Right lobe of liver (tissue), 6 donors: Measurements from ENCODE around the gene CEP170B. TPM values are rescaled to one million over a fixed set of nuclear protein-coding genes. Genes with fewer than 3 reads are reported as not detected.
A peak's percentile ranks its signal among the peaks of the same experiment; 100 is the strongest.

ENCODE experiments used
- ATAC-seq, 4 donors: fragments of 200-7000 bp; cut with Tn5 transposase; one replicate each; pipeline ENCODE4 v1.9.1; 2020; ENCODE audit warnings: mild to moderate bottlenecking in 4 of 4, moderate library complexity in 4 of 4
- DNase-seq, 3 donors: peaks; one replicate each; pipeline ENCODE4 v3.0.0-alpha.2; 2020
- H3K27ac ChIP-seq, 3 donors: fragments of 200-600 bp; one replicate each; pipeline ENCODE4 v1.8.0; 2022
- H3K27me3 ChIP-seq, 2 donors: fragments of 200-600 bp; one replicate each; pipeline ENCODE4 v1.8.0; 2022
- H3K36me3 ChIP-seq, 4 donors: fragments of 200-600 bp; sonication (generic) in 1 of 4; one replicate each; pipeline versions ENCODE4 v1.5.1 to v1.8.0; 2017 to 2022; ENCODE audit warnings: control low read depth in 1 of 4
- H3K4me1 ChIP-seq, 4 donors: fragments of 200-600 bp; sonication (generic) in 1 of 4; one replicate each; pipeline versions ENCODE4 v1.5.1 to v1.8.0; 2017 to 2022; ENCODE audit warnings: control low read depth in 1 of 4
- H3K4me3 ChIP-seq, 3 donors: fragments of 200-600 bp; one replicate each; pipeline ENCODE4 v1.8.0; 2022
- H3K9me3 ChIP-seq, 4 donors: fragments of 200-600 bp; sonication (generic) in 1 of 4; one replicate each; pipeline versions ENCODE4 v1.5.1 to v1.8.0; 2017 to 2022; ENCODE audit warnings: control low read depth in 1 of 4
- POLR2A ChIP-seq: fragments of 450-650 bp; IDR thresholded peaks from one replicate; pipeline ENCODE4 v1.6.1; 2017; ENCODE audit warnings: antibody characterized with exemption, mild to moderate bottlenecking
- WGBS: methylation state at CpG from one replicate; pipeline ENCODE4 v1.1.6; 2018; ENCODE audit warnings: low coverage, low lambda C conversion rate; ENCODE audit not compliant: insufficient coverage; ENCODE audit errors: missing lambda C conversion rate; 5-methylcytosine and 5-hydroxymethylcytosine counted together
- intact Hi-C, 2 donors: fragments of 100-400 bp; cut with DNase I; formaldehyde crosslinking; loops; one replicate each; pipeline versions ENCODE4 v1.11.2 to v1.14.1; 2022
- total RNA-seq, 6 experiments: library from RNA; depleted of rRNA in 2 of 6; stranded (reverse); fragments of >200 nt in 2 of 6; fragmentation: NEBNext Ultra II Directional in 3 of 6; extraction: Animal tissue kit (Norgen Biotek cat#: 25700) in 3 of 6; gene quantifications; one replicate each; pipeline versions ENCODE4 v1.1.0 to v1.2.4, GENCODE V29; 2016 to 2023
- TF ChIP-seq, protein P1 (sequence below), 4 donors: fragments of 200-600 bp in 3 of 4; fragments of 450-650 bp in 1 of 4; IDR thresholded peaks; one replicate each; pipeline versions ENCODE4 v1.5.1 to v1.8.0; 2016 to 2022; ENCODE audit warnings: antibody characterized with exemption in 4 of 4, mild to moderate bottlenecking in 2 of 4
- donor health status: DM: no; HTN: yes; CAD: no.
- donor health status: DM: no; HTN: no; CAD: no.
- donor health status: DM: no; HTN: no; CAD: no.
- donor health status: DM: no; HTN: yes; CAD: no.
- donor health status: DM: no; HTN: yes; CAD: no.

CEP170B gene
- total RNA-seq, 6 experiments from 2014 or later, result 13.2 to 22.4 (median 16.8) TPM

DNA sequence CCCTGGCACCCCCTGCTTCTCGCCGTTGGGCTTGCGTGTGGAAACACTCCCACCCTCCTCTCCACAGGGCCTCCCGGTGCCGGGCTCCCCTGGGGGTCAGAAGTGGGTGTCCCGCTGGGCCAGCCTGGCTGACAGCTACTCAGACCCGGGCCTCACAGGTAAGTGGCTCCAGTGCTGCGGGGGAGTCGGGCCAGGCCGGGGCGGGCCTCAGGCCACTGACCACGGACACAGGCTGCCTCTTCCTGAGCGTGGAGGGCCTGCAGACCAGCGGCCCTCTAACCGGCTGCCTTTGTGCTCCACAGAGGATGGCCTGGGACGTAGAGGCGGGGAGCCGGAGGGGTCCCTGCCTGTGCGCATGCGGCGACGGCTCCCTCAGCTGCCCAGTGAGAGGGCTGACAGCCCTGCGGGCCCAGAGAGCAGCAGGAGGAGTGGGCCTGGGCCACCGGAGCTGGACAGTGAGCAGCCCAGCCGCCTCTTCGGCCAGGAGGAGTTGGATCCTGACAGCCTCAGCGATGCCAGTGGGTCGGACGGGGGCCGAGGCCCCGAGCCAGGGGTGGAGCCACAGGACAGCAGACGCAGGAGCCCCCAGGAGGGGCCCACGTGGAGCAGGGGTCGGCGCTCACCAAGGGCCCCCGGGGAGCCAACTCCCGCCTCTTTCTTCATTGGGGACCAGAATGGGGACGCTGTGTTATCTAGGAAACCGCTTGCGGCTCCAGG, 21.1 kb downstream of the CEP170B start:
- Histone ChIP-seq H3K36me3 (peaks cover 0 to 20% (median 0%) of the 10 kb centered on the region in 4 donors), H3K27me3 (no peaks in the 10 kb centered on the region), H3K9me3 (no peaks in the 10 kb centered on the region), H3K4me1 (no peaks in the 10 kb centered on the region), H3K27ac (no peak overlapping the region), H3K4me3 (no peak overlapping the region)
- WGBS, result no CpG with 5 or more reads among the region's 40 CpGs
- TF ChIP-seq, protein P1, sequence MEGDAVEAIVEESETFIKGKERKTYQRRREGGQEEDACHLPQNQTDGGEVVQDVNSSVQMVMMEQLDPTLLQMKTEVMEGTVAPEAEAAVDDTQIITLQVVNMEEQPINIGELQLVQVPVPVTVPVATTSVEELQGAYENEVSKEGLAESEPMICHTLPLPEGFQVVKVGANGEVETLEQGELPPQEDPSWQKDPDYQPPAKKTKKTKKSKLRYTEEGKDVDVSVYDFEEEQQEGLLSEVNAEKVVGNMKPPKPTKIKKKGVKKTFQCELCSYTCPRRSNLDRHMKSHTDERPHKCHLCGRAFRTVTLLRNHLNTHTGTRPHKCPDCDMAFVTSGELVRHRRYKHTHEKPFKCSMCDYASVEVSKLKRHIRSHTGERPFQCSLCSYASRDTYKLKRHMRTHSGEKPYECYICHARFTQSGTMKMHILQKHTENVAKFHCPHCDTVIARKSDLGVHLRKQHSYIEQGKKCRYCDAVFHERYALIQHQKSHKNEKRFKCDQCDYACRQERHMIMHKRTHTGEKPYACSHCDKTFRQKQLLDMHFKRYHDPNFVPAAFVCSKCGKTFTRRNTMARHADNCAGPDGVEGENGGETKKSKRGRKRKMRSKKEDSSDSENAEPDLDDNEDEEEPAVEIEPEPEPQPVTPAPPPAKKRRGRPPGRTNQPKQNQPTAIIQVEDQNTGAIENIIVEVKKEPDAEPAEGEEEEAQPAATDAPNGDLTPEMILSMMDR (IDR thresholded peaks at IDR 0.05), result no peak
- TF ChIP-seq POLR2A, result no peak
- intact Hi-C loops, result no loop called here
- ATAC-seq (no peak), DNase-seq (peak in 1 of 3 donors; percentile 46)

DNA sequence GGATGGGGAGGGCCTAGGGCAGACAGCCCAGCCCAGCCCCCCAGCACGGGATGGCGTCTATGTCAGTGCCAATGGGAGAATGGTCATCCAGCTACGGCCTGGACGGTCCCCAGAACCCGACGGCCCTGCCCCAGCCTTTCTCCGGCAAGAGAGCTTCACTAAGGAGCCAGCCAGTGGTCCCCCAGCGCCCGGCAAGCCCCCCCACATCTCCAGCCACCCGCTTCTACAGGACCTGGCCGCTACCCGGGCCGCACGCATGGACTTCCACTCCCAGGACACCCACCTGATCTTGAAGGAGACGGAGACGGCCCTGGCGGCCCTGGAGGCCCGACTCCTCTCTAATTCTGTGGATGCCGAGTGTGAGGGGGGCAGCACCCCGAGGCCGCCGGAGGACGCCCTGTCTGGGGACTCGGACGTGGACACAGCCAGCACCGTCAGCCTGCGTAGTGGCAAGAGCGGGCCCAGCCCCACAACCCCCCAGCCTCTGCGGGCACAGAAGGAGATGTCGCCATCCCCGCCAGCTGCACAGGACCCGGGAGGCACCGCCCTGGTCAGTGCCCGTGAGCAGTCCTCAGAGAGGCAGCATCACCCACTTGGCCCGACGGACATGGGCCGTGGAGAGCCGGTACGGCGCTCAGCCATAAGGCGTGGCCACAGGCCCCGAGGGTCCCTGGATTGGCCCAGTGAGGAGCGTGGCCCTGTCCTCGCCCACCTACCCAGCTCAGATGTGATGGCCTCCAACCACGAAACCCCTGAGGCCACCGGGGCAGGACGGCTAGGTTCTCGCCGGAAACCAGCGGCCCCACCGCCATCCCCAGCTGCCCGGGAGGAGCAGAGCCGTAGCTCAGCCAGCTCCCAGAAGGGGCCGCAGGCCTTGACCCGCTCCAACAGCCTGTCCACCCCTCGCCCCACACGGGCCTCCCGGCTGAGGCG, 21.9 kb downstream of the CEP170B start:
- Histone ChIP-seq H3K4me1 (no peaks in the 10 kb centered on the region), H3K27me3 (no peaks in the 10 kb centered on the region), H3K4me3 (no peak overlapping the region), H3K9me3 (no peaks in the 10 kb centered on the region), H3K27ac (no peak overlapping the region), H3K36me3 (peaks cover 0 to 20% (median 0%) of the 10 kb centered on the region in 4 donors)
- no peak for TF ChIP-seq POLR2A
- TF ChIP-seq, protein P1 (IDR thresholded peaks at IDR 0.05), result no peak
- DNase-seq (peak in 2 of 3 donors; percentile 19 to 43), ATAC-seq (no peak)
- WGBS, result 95% methylated on average over 4 of the region's 59 CpGs
- intact Hi-C loops, result no loop called here

- no peaks in the 10 kb centered on the region for H3K27me3 ChIP-seq
- H3K36me3 ChIP-seq, result peaks cover 0 to 20% (median 0%) of the 10 kb centered on the region in 4 donors
- no peak overlapping the region for H3K27ac ChIP-seq
- H3K4me1 ChIP-seq, result no peaks in the 10 kb centered on the region
- no peak for ATAC-seq
- no peak overlapping the region for H3K4me3 ChIP-seq
- no CpG with 5 or more reads among the region's 33 CpGs for WGBS
- H3K9me3 ChIP-seq, result no peaks in the 10 kb centered on the region
- DNase-seq, result peak; percentile 18 to 56 (median 42)
- TF ChIP-seq, protein P1 (IDR thresholded peaks at IDR 0.05), result no peak
- no peak for TF ChIP-seq POLR2A
- intact Hi-C loops, result no loop called here
These were observed 22.8 kb downstream of the CEP170B start for GRCh38 chr14:104887623-104888488.
